ENCODE measurements around the gene DEFB128. TPM values are rescaled to one million over a fixed set of nuclear protein-coding genes. Genes with fewer than 3 reads are reported as not detected.
"Not testable (repeated sequence)": the region's sequence is repeated elsewhere in the genome, so short reads cannot be mapped to it uniquely, and the experiment has no call there.

DEFB128 gene
- not detected for total RNA-seq
- long read RNA-seq, donor 1, result 0 reads
- long read RNA-seq, donor 2, result 0 reads

DNA sequence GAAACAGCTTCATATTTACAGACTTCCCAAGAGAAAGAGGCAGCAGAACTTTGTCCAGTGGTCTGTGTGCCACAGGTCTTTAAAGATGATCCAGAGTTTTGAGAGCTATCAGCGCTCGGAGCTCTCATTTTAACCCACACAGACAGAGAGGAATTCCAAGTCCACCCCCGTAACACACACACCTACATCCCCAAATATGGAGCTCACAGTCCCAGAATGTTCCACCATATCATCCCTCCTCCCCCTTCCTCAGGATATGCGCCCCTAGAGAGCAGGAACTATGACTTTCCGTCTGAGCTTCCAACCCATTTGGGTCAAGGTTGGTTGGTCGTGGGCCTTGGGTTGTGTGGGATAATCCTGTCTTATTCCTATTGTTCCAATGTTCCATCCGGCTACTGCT lies at the start of gene DEFB128:
TSS of gene DEFB128 (minus strand) at position 101 of the 400 bp plus-strand sequence. CDS start at position 13, 88 bp downstream.
- DNase-seq (ENCODE audit: low spot score), result no peak
- intact Hi-C loops (cut with DNase I), result no loop called here

DNA sequence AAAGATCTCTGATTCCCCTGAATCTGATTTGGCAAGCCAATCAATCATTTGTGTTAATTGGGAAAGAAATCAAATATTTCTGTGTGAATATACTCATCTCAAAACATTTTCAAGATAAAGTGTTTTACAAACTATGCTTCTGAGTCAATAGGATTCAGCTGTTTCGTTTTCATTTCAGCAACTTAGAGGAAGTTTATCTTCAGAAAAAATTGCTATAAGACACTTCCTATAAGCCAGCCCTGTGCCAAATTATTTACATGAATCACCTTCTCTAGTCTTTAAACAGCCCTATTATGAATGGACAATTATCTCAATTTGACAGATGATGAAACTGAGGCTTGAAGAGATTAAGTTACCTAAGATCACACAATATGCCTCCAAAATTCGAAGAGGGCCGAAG lies 48.4 kb upstream of the DEFB128 start:
- no peak for DNase-seq (ENCODE audit: low spot score)
- intact Hi-C loops (cut with DNase I), result no loop called here

DNA sequence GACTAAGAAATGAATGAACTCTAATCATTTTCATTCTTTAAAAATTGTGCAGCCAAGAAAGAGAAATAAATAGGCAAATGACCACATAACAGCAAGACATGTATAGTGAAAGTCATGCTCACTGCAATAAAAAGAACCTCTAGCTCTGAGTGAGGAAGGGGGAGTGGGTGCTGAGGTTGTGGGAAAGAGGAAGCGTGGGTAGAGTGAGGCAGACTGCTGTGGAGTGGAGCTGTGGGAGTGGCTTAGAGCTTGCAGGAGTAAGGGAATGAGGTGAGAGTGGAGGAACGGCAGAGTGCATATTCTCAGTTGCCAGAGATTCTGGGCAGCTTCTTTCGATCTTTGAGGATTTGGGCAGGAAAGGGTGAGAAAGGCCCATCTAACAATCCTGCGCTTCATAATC lies 48.0 kb upstream of the DEFB128 start:
- no peak for DNase-seq (ENCODE audit: low spot score)

DNA sequence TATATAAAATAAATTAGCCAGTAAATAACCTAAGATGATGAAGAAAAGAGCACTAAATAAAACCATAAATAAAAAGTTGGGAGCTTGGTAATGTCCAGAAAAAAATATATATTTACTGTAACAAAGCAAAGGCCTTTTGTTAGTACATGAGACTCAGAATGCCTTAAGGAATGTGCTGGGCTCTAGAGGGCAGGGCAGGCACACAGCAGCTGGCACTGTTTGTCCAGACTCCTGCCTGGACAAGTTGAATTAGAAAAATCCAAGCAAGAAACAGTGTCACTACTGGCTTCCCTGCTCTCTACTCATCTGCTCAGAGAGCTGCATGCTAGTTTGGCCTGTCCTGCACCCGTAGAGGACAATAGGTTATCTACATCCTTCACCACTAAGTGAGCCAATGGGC lies 46.4 kb upstream of the DEFB128 start:
- DNase-seq (ENCODE audit: low spot score), result no peak
- intact Hi-C loops (cut with DNase I), result no loop called here

More for the DNA sequence above, 48.0 kb upstream of the DEFB128 start:
- intact Hi-C loops (cut with DNase I), result no loop called here

DNA sequence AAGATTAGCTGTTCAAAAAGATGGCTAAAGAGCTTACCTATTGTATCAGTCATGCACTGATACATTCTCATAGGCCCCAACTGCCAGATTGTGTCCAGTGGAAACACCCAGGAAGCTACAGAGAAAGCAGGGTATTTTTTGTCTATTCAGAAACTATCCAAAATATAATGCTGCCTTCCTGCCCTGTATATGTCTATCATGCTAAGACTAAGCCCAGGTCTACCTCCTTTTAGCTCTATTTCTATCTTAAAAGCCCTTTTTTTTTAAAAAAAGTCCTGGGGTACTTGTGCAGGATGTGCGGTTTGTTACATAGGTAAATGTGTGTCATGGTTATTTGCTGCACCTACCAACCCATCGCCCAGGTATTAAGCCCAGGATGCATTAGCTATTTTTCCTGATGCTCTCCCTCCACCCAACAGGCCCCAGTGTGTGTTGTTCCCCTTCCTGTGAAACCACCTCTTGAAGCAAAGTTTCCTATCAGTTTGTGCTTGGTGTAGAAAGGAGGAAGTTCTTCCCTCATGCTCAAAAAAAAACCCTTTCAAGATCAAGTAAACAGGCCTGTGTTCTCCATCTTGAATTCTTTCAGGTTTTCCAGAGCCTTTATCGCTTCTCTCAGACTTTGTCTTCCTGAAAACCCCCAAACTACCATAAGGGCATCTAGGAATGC lies 38.1 kb upstream of the DEFB128 start:
- no peak for DNase-seq (ENCODE audit: low spot score)
- intact Hi-C loops (cut with DNase I), result no loop called here

DNA sequence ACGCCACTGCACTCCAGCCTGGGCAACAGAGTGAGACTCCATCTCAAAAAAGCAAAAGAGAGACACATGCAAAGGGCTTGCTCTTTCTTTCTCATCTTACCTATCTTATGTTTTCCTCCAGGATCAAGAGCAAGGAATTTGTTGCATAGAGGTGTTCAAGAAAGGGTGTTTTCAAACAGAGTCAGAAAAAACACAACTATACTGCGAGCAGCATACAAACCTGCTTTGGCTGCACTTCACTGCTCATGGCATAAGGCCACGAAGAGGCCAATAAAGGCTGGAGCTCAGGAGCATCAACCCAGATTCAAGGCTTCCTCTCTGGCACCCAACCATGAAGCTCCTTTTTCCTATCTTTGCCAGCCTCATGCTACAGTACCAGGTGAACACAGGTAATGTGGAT lies 37.4 kb upstream of the DEFB128 start, which contains the start of gene DEFB129:
TSS of gene DEFB129 (plus strand) at position 301 of the 400 bp plus-strand sequence. CDS start at position 332, 31 bp downstream.
- intact Hi-C loops (cut with DNase I), result no loop called here

DNA sequence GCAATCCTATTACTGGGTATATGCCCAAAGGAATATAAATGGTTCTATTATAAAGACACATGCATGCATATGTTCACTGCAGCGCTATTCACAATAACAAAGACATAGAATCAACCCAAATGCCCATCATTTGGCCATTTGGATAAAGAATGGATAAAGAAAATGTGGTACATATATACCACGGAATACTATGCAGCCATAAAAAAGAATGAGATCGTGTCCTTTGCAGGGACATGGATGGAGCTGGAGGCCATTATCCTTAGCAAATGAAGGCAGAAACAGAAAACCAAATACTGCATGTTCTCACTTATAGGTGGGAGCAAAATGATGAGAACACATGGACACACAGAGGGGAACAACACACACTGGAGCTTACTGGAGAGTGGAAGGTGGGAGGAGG lies 36.4 kb upstream of the DEFB128 start:
- intact Hi-C loops (cut with DNase I); DNase-seq (ENCODE audit: low spot score): not testable (repeated sequence)

More for the DNA sequence above, 37.4 kb upstream of the DEFB128 start, which contains the start of gene DEFB129:
- no peak for DNase-seq (ENCODE audit: low spot score)

DNA sequence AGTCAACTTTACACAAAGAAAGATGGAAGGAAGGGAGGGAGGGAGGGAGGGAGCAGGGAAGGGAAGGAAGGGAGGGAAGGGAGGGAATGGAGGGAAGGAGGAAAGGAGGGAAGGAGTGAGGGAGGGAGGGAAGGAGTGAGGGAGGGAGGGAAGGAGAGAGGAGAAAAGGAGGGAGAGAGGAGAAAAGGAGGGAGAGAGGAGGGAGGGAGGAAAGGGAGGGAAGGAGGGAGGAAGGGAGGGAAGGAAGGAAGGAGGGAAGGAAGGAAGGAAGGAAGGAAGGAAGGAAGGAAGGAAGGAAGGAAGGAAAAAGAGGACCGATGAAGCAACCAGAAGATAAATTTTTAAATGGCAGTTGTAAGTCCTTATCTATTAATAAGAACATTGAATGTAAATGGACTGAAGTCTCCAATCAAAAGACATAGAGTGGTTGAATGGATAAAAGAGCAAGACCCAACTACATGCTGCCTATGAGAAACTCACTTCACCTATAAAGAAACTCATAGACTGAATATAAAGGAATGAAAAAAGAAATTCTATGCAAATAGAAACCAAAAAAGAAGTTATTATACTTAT lies 31.8 kb upstream of the DEFB128 start:
- intact Hi-C loops (cut with DNase I), result no loop called here

DNA sequence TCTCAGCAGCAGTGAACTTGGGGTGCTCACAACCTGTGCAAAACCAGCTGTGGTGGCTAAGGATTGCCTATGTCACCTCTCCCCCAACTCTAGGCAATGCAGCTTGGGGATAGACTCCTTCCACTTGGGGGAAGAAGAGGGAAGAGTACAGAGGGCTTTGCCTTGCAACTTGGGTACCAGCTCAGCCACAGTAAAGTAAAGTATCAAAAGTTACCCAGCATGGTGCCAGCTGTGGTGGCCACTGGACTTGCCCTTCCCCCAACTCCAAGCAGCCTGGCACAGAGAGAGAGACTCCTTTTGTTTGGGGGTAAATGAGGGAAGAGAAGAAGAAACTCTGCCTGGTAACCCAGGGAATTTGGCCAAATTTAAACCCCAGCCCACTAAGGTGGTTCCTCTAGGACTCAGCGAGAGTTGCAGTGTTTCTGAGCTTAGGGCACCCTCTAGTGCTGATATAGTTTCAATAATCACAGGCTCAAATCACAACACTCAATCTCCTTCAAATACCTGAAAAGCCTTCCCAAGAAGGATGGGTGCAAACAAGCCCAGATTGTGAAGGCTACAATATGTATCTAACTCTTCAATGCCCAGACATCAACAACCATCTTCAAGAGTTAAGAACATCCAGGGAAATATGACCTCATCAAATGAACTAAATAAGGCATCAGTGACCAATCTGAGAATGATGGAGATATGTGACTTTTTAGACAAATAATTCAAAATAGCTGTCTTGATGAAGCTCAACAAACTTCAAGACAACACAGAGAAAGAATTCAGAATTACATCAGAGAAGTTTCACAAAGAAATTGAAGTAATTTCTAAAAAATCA lies 30.0 kb upstream of the DEFB128 start:
- intact Hi-C loops (cut with DNase I), result no loop called here
- DNase-seq (ENCODE audit: low spot score), result no peak

More for the DNA sequence above, 31.8 kb upstream of the DEFB128 start:
- no peak for DNase-seq (ENCODE audit: low spot score)

DNA sequence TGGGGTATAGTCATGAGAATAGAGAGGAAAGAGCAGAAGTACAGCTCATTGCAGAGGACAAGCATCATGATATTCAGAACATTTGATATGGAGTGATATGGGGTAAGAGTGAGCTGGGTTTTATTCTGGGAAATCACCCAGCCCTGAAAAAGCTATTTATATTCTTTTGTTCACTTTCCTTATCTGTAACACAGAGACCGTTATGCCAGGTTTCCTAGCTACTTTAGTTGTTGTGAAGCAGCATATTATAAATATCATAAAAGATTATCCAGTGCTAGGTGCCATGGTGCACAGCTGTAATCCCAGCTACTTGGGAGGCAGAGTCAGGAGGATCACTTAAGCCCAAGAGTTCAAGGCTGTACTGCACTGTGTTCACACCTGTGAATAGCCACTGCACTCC lies 27.8 kb upstream of the DEFB128 start:
- intact Hi-C loops (cut with DNase I), result no loop called here
- no peak for DNase-seq (ENCODE audit: low spot score)

DNA sequence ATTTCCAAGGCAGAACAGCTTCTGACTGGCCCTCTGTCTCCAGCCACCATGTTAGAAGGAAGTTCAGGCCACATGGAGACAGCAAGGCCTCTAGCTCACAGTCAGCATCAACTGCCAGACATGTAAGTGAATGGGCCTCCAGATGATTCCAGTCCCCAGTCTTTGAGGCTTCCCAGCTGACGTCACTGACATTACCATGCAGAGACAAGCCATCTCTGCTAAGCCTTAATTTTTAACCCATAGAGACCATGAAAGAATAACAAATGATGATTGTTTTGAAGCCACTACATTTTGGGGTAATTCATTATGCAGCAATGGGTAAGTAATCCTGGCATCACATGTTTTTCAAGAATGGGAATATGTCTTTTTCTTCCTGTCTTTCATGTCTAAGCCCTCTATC lies 26.3 kb upstream of the DEFB128 start:
- intact Hi-C loops (cut with DNase I), result no loop called here
- DNase-seq (ENCODE audit: low spot score), result no peak

DNA sequence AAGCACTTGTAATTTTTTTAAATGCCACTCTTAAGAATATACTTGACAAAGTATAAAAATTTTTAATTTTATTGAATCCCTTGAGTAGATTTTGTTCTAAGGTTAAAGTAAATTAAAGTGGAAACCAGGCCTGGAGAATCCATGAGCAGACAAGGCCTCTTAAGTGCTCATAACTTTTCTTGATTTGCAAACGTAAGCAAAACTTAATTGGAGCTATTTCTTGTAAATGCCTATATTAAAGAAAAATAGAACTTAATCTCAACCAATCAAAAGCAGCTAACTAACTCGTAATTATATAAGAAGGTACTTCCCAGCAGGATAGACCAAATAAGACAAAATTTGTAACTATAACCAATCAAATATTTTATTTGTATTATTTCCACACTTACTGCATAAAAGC lies 24.9 kb upstream of the DEFB128 start:
- DNase-seq (ENCODE audit: low spot score), result no peak
- intact Hi-C loops (cut with DNase I), result no loop called here

DNA sequence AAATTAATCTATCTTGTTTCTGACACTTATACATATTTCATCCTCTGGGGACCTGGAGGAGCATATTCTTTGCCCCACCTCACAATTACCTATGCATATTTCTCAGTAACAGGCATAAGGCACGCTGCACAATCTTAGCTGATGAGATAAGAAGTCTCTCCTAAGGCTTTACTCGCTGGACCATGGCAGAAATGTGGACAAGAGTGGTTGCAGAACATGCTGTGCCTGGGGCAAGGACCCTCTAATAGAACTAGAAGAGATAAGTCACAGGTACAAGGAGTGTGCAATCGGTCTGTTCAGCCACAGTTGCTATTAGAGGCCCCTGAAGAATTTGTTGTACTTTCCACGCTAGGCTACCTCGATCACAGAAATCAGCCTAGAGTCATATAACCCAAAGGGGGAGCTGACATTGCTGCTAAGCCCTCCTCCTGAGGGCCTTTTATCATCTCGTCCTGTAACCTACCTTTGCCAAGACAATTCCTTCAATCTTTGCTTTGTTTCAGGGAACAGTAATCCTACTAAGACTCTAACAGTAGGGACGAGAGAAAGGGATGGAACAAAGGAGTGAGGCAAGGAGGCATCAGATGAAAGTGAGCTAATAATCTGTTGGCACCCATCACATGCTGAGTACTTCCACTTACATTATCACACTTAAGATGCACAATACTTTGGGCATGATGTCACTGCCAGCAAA lies 21.4 kb upstream of the DEFB128 start:
- intact Hi-C loops (cut with DNase I), result no loop called here
- no peak for DNase-seq (ENCODE audit: low spot score)

DNA sequence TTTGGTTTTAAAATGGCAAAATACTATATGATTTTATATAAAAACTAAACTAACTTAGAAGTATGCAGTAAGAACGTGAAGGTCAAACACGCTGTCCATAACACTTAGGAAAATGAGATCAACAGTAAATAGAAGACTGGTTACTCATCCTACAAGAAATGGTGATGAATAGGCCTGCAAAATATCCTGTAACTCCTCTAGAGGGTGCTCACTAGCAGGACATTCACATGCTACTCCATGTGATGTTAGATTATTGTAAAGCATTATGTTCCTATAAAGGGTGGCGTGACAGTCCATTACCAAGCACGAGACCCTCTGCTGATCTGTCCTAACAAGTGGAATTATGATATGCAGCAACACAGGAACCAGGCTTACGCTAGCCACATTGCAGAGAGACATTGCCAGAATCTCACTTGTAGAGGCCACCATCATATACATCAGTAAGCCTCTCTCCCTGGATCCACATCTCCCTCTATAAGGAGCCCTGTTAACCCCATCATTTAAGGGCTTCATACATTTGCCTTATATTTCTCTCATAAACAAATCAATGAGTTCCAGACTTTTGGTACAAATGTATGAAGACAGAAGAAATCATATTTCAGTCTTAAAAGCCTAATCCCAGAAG lies 19.5 kb upstream of the DEFB128 start:
- intact Hi-C loops (cut with DNase I), result loop anchor here in 1 of 2 donors (10.0 kb wide), 1 partner anchor 226 kb away; no protein-coding TSS in a partner anchor
- no peak for DNase-seq (ENCODE audit: low spot score)

DNA sequence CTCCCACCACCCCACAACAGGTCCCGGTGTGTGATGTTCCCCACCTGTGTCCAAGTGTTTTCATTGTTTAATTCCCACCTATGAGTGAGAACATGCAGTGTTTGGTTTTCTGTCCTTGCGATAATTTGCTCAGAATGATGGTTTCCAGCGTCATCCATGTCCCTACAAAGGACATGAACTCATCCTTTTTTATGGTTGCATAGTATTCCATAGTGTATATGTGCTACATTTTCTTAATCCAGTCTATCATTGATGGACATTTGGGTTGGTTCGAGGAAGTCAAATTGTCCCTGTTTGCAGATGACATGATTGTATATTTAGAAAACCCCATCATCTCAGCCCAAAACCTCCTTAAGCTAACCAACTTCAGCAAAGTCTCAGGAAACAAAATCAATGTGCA lies 14.1 kb upstream of the DEFB128 start:
- intact Hi-C loops (cut with DNase I), result loop anchor here in 1 of 2 donors (10.0 kb wide), 1 partner anchor 231 kb away; no protein-coding TSS in a partner anchor
- not testable (repeated sequence) for DNase-seq (ENCODE audit: low spot score)

DNA sequence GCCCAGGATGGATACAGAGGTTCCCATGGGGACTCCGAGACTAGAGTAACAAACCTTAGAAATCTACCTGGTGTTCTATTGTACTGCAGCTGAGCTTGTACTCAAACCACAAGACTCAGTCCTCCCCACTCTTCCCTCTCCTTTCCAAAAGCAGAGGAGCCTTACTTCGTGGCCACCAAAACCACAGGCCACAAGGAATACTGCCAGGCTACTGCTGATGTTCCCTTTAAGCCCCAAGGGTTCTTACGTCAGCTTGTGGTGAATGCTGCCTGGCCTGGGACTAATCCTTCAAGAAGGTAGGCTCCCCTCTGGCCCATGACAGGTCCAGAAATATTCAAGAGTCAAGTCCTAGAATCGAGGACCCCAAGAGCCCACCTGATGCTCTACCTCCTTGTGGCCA lies 10.5 kb upstream of the DEFB128 start:
- intact Hi-C loops (cut with DNase I), result loop anchor here in 1 of 2 donors (10.0 kb wide), 1 partner anchor 235 kb away; no protein-coding TSS in a partner anchor
- no peak for DNase-seq (ENCODE audit: low spot score)

DNA sequence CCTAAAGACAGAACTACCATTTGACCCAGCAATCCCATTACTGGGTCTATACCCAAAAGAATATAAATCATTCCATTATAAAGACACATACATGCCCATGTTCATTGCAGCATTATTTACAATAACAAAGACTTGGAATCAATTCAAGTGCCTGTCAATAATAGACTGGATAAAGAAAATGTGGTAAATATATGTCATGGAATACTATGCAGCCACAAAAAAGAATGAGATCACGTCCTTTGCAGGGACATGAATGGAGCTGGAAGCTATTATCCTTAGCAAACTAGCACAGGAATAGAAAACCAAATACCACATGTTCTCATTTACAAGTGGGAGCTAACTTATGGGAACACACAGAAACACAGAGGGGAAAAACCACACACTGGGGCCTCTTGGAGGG lies 8.7 kb upstream of the DEFB128 start:
- DNase-seq (ENCODE audit: low spot score), result no peak

DNA sequence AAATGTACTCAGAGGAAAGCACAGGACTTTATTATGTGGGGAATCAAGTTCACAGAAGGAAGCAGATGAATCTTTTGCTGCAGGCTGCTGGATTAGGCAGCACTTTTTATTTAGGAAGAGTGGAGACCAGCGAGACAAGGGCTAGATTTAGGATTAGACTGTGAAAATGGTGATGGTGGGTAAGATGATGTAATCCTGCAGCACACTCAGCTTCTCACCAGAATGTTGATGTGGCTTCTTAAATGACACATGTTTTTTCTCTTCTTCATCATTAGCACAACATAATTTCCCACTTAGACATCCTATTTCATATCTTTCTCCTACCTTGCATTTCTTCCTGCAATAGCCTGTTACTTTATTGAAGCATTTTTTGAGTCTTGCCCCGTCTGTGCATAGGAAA lies 1.8 kb downstream of the DEFB128 start:
- DNase-seq (ENCODE audit: low spot score), result no peak
- intact Hi-C loops (cut with DNase I), result no loop called here

More for the DNA sequence above, 8.7 kb upstream of the DEFB128 start:
- intact Hi-C loops (cut with DNase I), result no loop called here

DNA sequence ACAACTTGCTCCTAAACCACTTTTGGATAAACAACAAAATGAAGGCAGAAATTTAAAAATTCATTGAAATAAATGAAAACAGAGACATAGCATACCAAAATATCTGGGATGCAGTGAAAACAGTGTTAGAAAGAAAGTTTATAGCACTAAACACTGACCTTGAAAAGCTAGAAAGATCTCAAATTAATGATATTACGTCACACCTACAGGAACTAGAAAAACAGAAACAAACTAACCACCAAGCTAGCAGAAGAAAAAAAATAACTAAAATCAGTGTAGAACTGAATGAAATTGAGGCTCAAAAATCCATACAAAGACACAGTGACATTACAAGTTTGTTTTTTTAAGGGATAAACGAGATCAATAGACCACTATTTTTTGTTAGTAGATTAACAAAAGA lies 5.2 kb downstream of the DEFB128 start:
- intact Hi-C loops (cut with DNase I), result no loop called here
- DNase-seq (ENCODE audit: low spot score), result no peak

Measured in posterior vena cava (tissue), 2 donors.